GM19035 (cell line): Measurements from ENCODE around the gene TCF20.

Experiments
- ATAC-seq: cut with Tn5 transposase; IDR thresholded peaks from one replicate; pipeline ENCODE4 v1.9.1; 2021; ENCODE audit not compliant: unreplicated experiment

Gene TCF20

DNA sequence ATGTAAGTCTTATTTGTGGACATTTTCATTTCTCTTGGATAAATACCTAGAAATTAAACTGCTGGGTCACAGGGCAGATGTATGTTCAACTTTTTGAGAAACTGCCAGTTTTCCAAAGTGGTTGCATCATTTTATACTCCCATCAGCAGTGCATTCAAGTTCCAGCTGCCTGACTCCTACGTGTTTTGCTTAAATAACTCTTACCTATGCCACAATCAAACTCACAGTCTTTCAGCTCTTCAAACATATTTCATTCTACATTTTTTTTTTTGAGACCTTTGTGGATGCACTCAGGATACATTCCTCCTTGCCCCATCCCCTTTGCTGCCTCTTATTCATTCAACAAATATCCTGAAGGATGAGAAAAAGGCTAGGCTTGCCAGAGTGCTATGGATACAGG, 9.2 kb downstream of the TCF20 start:
- no peak for ATAC-seq

- ATAC-seq: no peak
These were observed 12.3 kb downstream of the TCF20 start for GRCh38 chr22:42258126-42258525.

DNA sequence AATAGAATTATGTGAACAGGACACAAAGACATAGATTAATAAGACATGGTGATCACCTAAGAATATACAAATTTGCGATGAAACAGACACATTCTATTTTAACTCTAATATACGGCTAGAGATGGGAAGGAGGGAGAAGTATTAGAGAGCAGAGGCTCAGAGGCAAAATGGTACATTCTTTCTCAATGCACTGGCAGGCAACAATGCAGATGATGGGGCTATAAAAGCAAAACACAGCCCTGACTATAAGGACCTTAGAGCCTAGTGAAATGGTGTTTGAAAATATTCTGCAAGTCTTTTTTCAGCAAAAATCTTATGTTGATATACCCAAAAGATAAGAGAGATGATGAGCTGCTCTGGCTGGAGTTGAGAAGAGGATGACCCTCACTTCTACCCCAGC, 13.1 kb downstream of the TCF20 start:
- ATAC-seq: no peak

DNA sequence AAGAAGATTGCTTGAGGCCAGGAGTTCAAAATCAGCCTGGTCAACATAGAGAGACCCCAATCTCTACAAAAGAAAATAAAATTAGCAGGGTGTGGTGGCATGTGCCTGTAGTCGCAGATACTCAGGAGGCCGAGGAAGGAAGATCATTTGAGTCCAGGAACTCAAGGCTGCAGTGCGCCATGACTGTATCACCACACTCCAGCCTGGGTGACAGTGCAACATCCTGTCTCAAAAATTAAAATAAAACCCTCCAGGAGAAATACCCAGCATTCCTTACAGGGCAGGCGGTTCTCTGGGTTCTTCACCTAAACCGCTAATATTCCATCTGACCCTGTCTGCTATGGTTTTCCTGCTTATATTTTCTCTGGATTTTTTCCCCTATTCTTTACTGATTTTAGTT, 13.5 kb downstream of the TCF20 start:
- no peak for ATAC-seq

DNA sequence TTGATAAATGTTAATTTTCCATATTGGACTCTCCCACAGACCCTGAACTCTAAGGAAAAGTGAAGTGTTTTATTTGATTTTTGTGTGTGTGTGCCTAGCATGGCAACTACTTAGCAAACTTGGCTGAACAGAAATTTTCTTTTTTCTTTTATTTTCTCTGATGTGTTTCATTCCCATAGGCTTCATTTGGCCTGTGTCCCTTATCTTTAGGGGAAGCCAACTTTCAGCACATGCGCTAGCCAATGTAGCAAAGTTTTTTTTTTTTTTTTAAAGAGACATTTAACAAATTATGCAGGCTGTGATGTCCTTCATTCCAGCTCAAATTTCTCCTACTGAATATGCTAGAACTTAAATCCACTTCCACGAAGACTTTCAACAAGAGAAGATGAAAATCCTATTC, 14.2 kb downstream of the TCF20 start:
- ATAC-seq: no peak

- ATAC-seq: no peak
These were observed 20.6 kb downstream of the TCF20 start for GRCh38 chr22:42249831-42250230.

- no peak for ATAC-seq
These were observed 21.5 kb downstream of the TCF20 start for GRCh38 chr22:42248995-42249394.

DNA sequence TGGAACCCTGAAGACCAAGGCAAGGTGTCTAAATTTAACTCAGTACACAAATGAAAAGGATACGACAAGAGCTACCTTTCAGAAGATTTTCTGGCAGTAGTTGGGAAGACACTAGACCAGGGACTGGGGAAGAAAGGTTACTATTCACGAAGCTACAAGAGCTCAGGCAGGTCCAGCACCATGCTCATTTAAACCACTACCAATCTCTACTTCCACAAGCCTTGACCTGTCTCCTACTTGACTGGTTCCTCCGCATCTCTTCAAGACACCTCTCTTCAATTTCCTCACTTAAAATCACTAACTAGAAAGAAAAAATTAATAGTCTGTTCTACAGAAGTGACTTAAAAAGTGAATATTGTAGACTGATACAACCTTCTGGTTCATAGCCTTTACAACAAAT, 22.9 kb downstream of the TCF20 start:
- ATAC-seq: no peak

GRCh38 chr22:42243802-42244060, 26.7 kb downstream of the TCF20 start:
- no peak for ATAC-seq

- no peak for ATAC-seq
These were observed 33.6 kb downstream of the TCF20 start for GRCh38 chr22:42236848-42237247.

DNA sequence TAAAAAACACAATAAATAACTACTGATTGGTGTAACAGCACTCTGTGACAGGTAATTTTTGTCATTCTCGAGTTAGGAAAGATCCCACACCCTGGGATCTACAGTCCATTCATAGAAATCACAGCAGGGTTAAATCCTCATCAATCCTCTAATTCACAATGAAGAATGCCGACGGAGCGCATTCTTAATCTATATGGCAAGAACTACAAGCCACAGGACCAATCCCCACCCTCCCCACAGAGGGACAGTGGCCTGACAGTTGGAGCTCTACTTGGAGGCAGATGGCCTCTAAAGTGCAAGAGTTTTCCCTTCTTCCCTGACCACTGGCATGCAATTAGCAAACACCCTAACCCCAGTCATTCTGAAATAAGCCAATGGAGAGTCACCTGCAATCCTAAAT, 34.2 kb downstream of the TCF20 start:
- ATAC-seq: no peak

GRCh38 chr22:42233879-42234278, 36.6 kb downstream of the TCF20 start:
- ATAC-seq: no peak

DNA sequence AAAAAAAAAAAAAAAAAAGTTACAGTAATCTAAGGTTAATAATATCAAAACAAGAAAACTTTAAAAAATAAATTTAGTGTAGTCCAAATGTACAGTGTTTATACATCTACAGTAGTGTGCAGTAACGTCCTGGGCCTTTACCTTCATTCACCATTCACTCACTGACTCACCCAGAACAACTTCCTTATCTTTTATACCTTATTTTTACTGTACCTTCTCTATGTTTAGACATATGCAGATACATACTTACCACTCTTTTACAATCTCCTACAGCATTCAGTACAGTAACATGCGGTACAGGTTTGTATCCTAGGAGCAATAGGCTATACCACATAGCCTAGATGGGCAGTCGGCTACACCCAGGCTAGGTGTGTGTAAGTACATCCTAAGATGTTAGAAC, 38.5 kb downstream of the TCF20 start:
- ATAC-seq: no peak

- ATAC-seq: no peak
These were observed 40.9 kb downstream of the TCF20 start for GRCh38 chr22:42229455-42230149.

DNA sequence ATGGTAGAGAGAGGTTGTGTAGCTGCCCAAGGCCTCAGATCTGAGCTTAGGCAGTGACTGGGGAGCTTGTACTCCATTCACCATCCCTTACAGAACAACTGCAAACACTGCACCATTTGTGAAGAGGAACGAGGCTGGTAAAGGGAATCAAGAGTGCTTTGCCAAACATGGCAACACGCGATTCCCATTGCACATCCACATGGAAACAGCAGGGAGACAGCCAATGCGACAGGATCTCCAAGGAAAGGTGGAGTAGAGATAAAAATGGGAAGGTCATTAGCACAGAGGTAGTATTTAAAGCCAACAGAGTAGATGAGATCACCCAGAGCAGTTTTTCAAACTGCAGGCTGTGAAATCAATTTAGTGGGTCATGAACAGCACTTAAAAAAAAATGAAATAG, 42.0 kb downstream of the TCF20 start:
- no peak for ATAC-seq

GRCh38 chr22:42227435-42227834, 43.0 kb downstream of the TCF20 start:
- ATAC-seq: no peak

DNA sequence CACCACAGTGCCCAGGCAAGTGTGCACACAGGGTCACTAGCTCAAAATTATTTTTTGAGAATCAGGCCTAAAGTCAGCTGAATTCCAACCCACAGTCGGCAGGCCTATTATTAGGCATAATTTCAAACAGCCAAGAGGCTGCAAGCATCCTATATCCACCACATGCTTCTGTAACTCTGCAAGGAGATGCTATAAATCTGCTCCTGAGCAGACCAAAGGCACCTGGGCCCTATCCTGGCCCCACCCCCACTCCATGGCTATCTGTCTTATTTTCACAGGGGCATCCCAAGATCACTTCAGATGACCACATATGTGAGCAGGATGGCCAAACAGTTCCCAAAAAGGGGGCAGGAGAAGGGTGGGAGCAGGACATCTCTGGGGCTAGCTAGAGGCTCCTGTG, 44.6 kb downstream of the TCF20 start:
- ATAC-seq: no peak

DNA sequence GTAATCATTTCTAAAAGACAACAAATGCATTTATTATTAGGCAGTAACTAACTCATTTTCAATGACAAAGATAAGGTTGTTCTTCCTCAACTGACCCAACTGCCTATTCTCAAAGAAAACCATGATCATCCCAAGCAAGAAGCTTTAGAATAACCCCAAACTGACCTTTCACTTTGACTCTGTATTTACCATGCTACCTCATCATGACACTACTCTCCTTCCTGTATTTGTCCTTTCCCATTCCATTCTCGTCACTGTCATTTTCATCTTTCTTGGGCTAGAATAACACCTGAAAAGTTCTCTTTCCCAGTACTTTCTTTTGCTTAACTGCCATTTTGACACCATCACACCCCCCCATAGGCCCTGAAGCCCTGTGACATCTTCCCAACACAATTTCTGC, 48.3 kb downstream of the TCF20 start:
- no peak for ATAC-seq
